Lower leg skin (tissue), 3 donors: ENCODE measurements around the gene JPH4.

Experiments used
- POLR2A ChIP-seq, 2 donors: fragments of 450-650 bp; IDR thresholded peaks; one replicate each; pipeline ENCODE4 v1.6.1; 2016 to 2017; ENCODE audit warnings: antibody characterized with exemption in 2 of 2, mild to moderate bottlenecking in 1 of 2, moderate library complexity in 1 of 2
- TF ChIP-seq, protein P1 (sequence below), 3 donors: fragments of 450-650 bp; IDR thresholded peaks; one replicate each; pipeline ENCODE4 v1.5.1; 2016; ENCODE audit warnings: antibody characterized with exemption in 3 of 3, mild to moderate bottlenecking in 3 of 3, moderate library complexity in 2 of 3

DNA sequence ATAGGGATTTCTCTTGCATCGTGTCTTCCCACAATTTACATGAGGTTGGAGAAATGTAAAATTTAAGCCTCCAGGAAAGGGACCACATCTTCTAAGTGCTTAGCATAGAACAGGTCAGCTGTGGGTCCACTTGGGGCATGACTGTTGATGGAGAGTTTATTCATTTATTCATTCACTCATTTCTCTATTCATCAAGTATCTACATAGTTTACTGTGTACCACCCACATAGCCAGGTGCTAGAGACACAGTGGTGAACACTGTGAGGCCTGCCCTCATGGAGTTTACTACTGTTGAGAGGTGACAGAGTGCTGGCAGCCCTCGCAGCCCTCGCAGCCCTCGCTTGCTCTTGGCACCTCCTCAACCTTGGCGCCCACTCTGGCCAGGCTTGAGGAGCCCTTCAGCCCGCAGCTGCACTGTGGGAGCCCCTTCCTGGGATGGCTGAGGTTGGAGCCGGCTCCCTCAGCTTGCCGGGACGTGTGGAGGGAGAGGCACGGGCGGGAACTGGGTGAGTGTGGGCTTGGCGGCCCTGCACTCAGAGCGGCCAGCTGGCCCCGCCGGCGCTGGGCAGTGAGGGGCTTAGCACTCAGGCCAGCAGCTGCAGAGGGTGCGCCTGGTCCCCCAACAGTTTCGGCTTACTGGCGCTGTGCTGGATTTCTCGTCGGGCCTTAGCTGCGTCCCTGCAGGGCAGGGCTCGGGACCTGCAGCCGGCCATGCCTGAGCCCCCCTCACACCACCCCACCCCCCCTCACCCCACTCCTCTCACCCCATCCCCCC, 1.7 kb upstream of the JPH4 start:
- TF ChIP-seq, protein P1, sequence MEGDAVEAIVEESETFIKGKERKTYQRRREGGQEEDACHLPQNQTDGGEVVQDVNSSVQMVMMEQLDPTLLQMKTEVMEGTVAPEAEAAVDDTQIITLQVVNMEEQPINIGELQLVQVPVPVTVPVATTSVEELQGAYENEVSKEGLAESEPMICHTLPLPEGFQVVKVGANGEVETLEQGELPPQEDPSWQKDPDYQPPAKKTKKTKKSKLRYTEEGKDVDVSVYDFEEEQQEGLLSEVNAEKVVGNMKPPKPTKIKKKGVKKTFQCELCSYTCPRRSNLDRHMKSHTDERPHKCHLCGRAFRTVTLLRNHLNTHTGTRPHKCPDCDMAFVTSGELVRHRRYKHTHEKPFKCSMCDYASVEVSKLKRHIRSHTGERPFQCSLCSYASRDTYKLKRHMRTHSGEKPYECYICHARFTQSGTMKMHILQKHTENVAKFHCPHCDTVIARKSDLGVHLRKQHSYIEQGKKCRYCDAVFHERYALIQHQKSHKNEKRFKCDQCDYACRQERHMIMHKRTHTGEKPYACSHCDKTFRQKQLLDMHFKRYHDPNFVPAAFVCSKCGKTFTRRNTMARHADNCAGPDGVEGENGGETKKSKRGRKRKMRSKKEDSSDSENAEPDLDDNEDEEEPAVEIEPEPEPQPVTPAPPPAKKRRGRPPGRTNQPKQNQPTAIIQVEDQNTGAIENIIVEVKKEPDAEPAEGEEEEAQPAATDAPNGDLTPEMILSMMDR (IDR thresholded peaks at IDR 0.05): no peak
- TF ChIP-seq POLR2A (IDR thresholded peaks at IDR 0.05): no peak
